GM12878 (cell line): Measurements from ENCODE around the gene CSMD2. TPM values are rescaled to one million over a fixed set of nuclear protein-coding genes. Genes with fewer than 3 reads are reported as not detected.

Source experiments
- ATAC-seq: fragments of 200-7000 bp; cut with Tn5 transposase; 3 replicates; pipeline ENCODE4 v1.9.1; 2020; ENCODE audit warnings: mild to moderate bottlenecking, moderate library complexity
- BruUV-seq: library from RNA; stranded (reverse); fragments of 400-500 nt; replicated peaks from 2 replicates; lab custom pipeline; 2021; lab: Mats Ljungman, UMichigan
- CTCF ChIA-PET: fragments of 300-600 bp; sonication (Branson Sonifier 250); formaldehyde crosslinking; extraction: SDS; loops from one replicate; lab custom pipeline; 2021; ENCODE audit warnings: inconsistent platforms; lab: Yijun Ruan, JAX
- POLR2A ChIA-PET: fragments of 350-600 bp; formaldehyde crosslinking; extraction: SDS; loops from one replicate; lab custom pipeline; 2021; ENCODE audit warnings: inconsistent platforms; lab: Charles Lee
- RAD21 ChIA-PET: fragments of 300-600 bp; sonication (Branson Sonifier 250); formaldehyde crosslinking; loops from one replicate; lab custom pipeline; 2023; ENCODE audit warnings: antibody characterized with exemption; ENCODE audit not compliant: unreplicated experiment; lab: Charles Lee
- SMC1A ChIA-PET: fragments of 300-600 bp; sonication (Branson Sonifier 250); formaldehyde crosslinking; loops from one replicate; lab custom pipeline; 2023; ENCODE audit not compliant: unreplicated experiment, uncharacterized antibody; lab: Charles Lee
- DNase-seq: peaks from one replicate; pipeline ENCODE4 v3.0.0-alpha.2; 2011; ENCODE audit warnings: low read depth, low spot score
- FAIRE-seq: peaks from 3 replicates; lab custom pipeline; 2011; peaks lifted over from hg19 to GRCh38; lab: Jason Lieb, UNC
- H2AFZ ChIP-seq: 2 replicates; pipeline ENCODE4 v1.6.0; 2011; ENCODE audit warnings: low read depth, low read length, control low read depth; ENCODE audit not compliant: control insufficient read depth
- H3K27ac ChIP-seq: 2 replicates; pipeline ENCODE4 v1.5.1; 2011; ENCODE audit warnings: control low read depth; ENCODE audit not compliant: control insufficient read depth, insufficient read depth
- H3K27me3 ChIP-seq, 2 experiments: replicated peaks in 1 of 2; 2 replicates each; pipeline versions ENCODE4 v1.6.0 to v1.6.1; 2011; ENCODE audit warnings: low read length in 1 of 2; ENCODE audit not compliant: control insufficient read depth in 2 of 2, insufficient read depth in 2 of 2
- H3K36me3 ChIP-seq, 2 experiments: 2 replicates each; pipeline ENCODE4 v1.5.1; 2011; ENCODE audit warnings: low read length in 1 of 2; ENCODE audit not compliant: control insufficient read depth in 2 of 2, insufficient read depth in 2 of 2
- H3K4me1 ChIP-seq: 2 replicates; pipeline ENCODE4 v1.6.1; 2011; ENCODE audit warnings: mild to moderate bottlenecking, low read length, moderate library complexity, mixed read lengths; ENCODE audit not compliant: control insufficient read depth, insufficient read depth
- H3K4me2 ChIP-seq: 2 replicates; pipeline ENCODE4 v1.6.0; 2011; ENCODE audit warnings: control low read depth; ENCODE audit not compliant: control insufficient read depth, insufficient read depth
- H3K4me3 ChIP-seq: fragments of 200-600 bp; sonication (generic); 2 replicates; pipeline ENCODE4 v1.5.1; 2016
- H3K79me2 ChIP-seq: 2 replicates; pipeline ENCODE4 v1.6.0; 2011; ENCODE audit warnings: low read length; ENCODE audit not compliant: control insufficient read depth, insufficient read depth
- H3K9ac ChIP-seq: 2 replicates; pipeline ENCODE4 v1.8.0; 2011; ENCODE audit warnings: low read length, control low read depth, mixed read lengths; ENCODE audit not compliant: control insufficient read depth, insufficient read depth
- H3K9me3 ChIP-seq: replicated peaks from 3 replicates; pipeline ENCODE4 v1.5.1; 2011; ENCODE audit warnings: mild to moderate bottlenecking, low read length; ENCODE audit not compliant: control insufficient read depth, insufficient read depth
- H4K20me1 ChIP-seq: 2 replicates; pipeline ENCODE4 v1.6.0; 2011; ENCODE audit not compliant: control insufficient read depth, insufficient read depth
- ATF2 ChIP-seq: IDR thresholded peaks from 2 replicates; pipeline ENCODE4 v1.6.1; 2012; ENCODE audit warnings: low read length, inconsistent platforms
- CREM ChIP-seq: IDR thresholded peaks from 2 replicates; pipeline ENCODE4 v1.6.1; 2014; ENCODE audit warnings: antibody characterized with exemption, low read depth
- FOXK2 ChIP-seq: fragments of 450-650 bp; IDR thresholded peaks from 2 replicates; pipeline ENCODE4 v1.6.1; 2017; ENCODE audit warnings: mild to moderate bottlenecking, moderate library complexity
- GABPA ChIP-seq: IDR thresholded peaks from 2 replicates; pipeline ENCODE4 v1.6.1; 2014; ENCODE audit warnings: antibody characterized with exemption, low read depth, mild to moderate bottlenecking, inconsistent platforms
- NFYA ChIP-seq: IDR thresholded peaks from 2 replicates; pipeline ENCODE4 v1.6.1; 2011; ENCODE audit warnings: low read depth, mild to moderate bottlenecking, low read length, improper control_type of control experiment, borderline replicate concordance
- NR2C2 ChIP-seq: IDR thresholded peaks from 2 replicates; pipeline ENCODE4 v1.6.1; 2011; ENCODE audit warnings: borderline replicate concordance, low read depth; ENCODE audit not compliant: control insufficient read depth, insufficient read length
- SMARCA5 ChIP-seq: fragments of 450-650 bp; IDR thresholded peaks from 2 replicates; pipeline ENCODE4 v1.6.1; 2017; ENCODE audit warnings: mild to moderate bottlenecking
- TCF3 ChIP-seq: IDR thresholded peaks from 2 replicates; pipeline ENCODE4 v1.6.1; 2012; ENCODE audit warnings: low read depth, mild to moderate bottlenecking, low read length, borderline replicate concordance; ENCODE audit not compliant: insufficient read depth
- WGBS: methylation state at CpG from one replicate; pipeline ENCODE4 v1.1.6; 2016; ENCODE audit warnings: low lambda C conversion rate; ENCODE audit not compliant: insufficient replicate concordance, insufficient coverage; ENCODE audit errors: missing lambda C conversion rate; 5-methylcytosine and 5-hydroxymethylcytosine counted together
- in situ Hi-C: fragments of 300-500 bp; cut with MboI; formaldehyde crosslinking; loops from 9 replicates; pipeline ENCODE4 v1.14.3; 2018; ENCODE audit warnings: mixed read lengths
- intact Hi-C: fragments of 100-400 bp; cut with micrococcal nuclease; formaldehyde crosslinking; loops from one replicate; pipeline ENCODE4 v1.14.2; 2022; ENCODE audit not compliant: unreplicated experiment
- polyA plus RNA-seq, 11 experiments: library from polyadenylated mRNA; depleted of rRNA in 4 of 11; unstranded in 6 of 11; stranded (reverse) in 5 of 11; fragments of >200 nt; fragmentation: Nextera tagmentation in 4 of 11; fragmentation: Illumina TruSeq in 1 of 11; extraction: Ambion mirVana in 4 of 11; extraction: Trizol in 1 of 11; gene quantifications; 1 replicate in 1 of 11; 2 replicates in 10 of 11; pipeline versions ENCODE4 v1.2.1 to v1.2.3, GENCODE V29; 2011 to 2016; ENCODE audit warnings: inconsistent platforms in 2 of 11, missing spikeins in 2 of 11, low read depth in 1 of 11
- total RNA-seq, 4 experiments: library from RNA; depleted of rRNA in 3 of 4; stranded (reverse); fragments of >200 nt in 3 of 4; fragmentation: Illumina TruSeq in 1 of 4; extraction: Trizol in 1 of 4; gene quantifications; 2 replicates each; pipeline versions ENCODE4 v1.2.1 to v1.2.3, GENCODE V29; 2013 to 2021

The CSMD2 gene
- total and polyA plus RNA-seq, 10 of the 15 experiments (the other 5 are each of a cell fraction or from before 2014, with no cell fraction given), result under 0.01 TPM; not detected in 9

- ChIA-PET POLR2A (no interaction called here), CTCF (interaction anchor here (0.7 to 1.5 kb wide), 3 partner anchors 8 to 328 kb away, joined by 3 to 4 read pairs (median 3); no protein-coding TSS in a partner anchor), SMC1A (no interaction called here), RAD21 (no interaction called here)
- ATAC-seq (no peak), FAIRE-seq (no peak), DNase-seq (no peak)
- H3K4me2 ChIP-seq, result no peak overlapping the region
- in situ Hi-C loops (loop anchor here (25.0 kb wide), 1 partner anchor 687 kb away; no protein-coding TSS in a partner anchor), intact Hi-C loops (no loop called here)
- H3K4me1 ChIP-seq, result no peaks in the 10 kb centered on the region
- H3K9me3 ChIP-seq, result no peaks in the 10 kb centered on the region
- no peaks in the 10 kb centered on the region for H3K79me2 ChIP-seq
- H4K20me1 ChIP-seq, result no peaks in the 10 kb centered on the region; the same call in 1 of the 2 replicates
- no peak overlapping the region for H3K27ac ChIP-seq
- BruUV-seq, result no TSS peak
- no peaks in the 10 kb centered on the region for H3K36me3 ChIP-seq
- no peak overlapping the region for H3K4me3 ChIP-seq
- TF ChIP-seq CREM (no peak), TCF3 (no peak), NFYA (no peak), FOXK2 (no peak), GABPA (no peak), ATF2 (no peak)
- H3K9ac ChIP-seq, result no peak overlapping the region
- H3K27me3 ChIP-seq, result no peaks in the 10 kb centered on the region; a peak in 3 of 4 replicates
- no peak overlapping the region for H2AFZ ChIP-seq
- WGBS, result 28% methylated on average over 4 of the region's 4 CpGs
These were observed 541.2 kb downstream of the CSMD2 start for GRCh38 chr1:33623811-33624210.

- ATAC-seq (no peak), FAIRE-seq (no peak), DNase-seq (no peak)
- Histone ChIP-seq H2AFZ (no peak overlapping the region), H3K27ac (no peak overlapping the region), H3K9ac (no peak overlapping the region), H3K27me3 (no peaks in the 10 kb centered on the region; a peak in 3 of 4 replicates), H3K4me1 (no peaks in the 10 kb centered on the region), H4K20me1 (no peaks in the 10 kb centered on the region; the same call in 1 of the 2 replicates), H3K4me2 (no peak overlapping the region), H3K79me2 (no peaks in the 10 kb centered on the region), H3K36me3 (no peaks in the 10 kb centered on the region), H3K4me3 (no peak overlapping the region), H3K9me3 (no peaks in the 10 kb centered on the region)
- intact Hi-C loops (no loop called here), in situ Hi-C loops (loop anchor here (25.0 kb wide), 1 partner anchor 685 kb away; no protein-coding TSS in a partner anchor)
- RAD21 ChIA-PET, result no interaction called here
- POLR2A ChIA-PET, result no interaction called here
- WGBS, result 0% methylated on average over 1 of the region's 1 CpG
- BruUV-seq, result no TSS peak
- no peak for TF ChIP-seq SMARCA5
- TF ChIP-seq NR2C2, result no peak
- SMC1A ChIA-PET, result no interaction called here
- CTCF ChIA-PET, result interaction anchor here (0.6 to 0.7 kb wide), 2 partner anchors 10 to 200 kb away, joined by 3 read pairs; no protein-coding TSS in a partner anchor
These were observed 542.3 kb downstream of the CSMD2 start for GRCh38 chr1:33622757-33623156.
